HCT116 (cell line): Measurements from ENCODE around the gene ETNK2. TPM values are rescaled to one million over a fixed set of nuclear protein-coding genes. Genes with fewer than 3 reads are reported as not detected.

Experiments used
- ATAC-seq: fragments of 200-7000 bp; cut with Tn5 transposase; 2 replicates; pipeline ENCODE4 v1.9.1; 2020; ENCODE audit warnings: mild to moderate bottlenecking, moderate library complexity
- BruUV-seq: library from RNA; stranded (reverse); fragments of 400-500 nt; replicated peaks from 2 replicates; lab custom pipeline; 2021; lab: Mats Ljungman, UMichigan
- CTCF ChIA-PET: fragments of 300-600 bp; sonication (Branson Sonifier 250); formaldehyde crosslinking; loops from one replicate; lab custom pipeline; 2021; ENCODE audit warnings: antibody characterized with exemption; lab: Charles Lee
- POLR2A ChIA-PET: fragments of 300-600, 350-600 bp; sonication (Branson Sonifier 250); formaldehyde crosslinking; loops from one replicate; lab custom pipeline; 2021; ENCODE audit warnings: antibody characterized with exemption; lab: Charles Lee
- RAD21 ChIA-PET, 2 experiments: fragments of 300-600 bp; sonication (Branson Sonifier 250); formaldehyde crosslinking; loops; one replicate each; lab custom pipeline; 2023; ENCODE audit warnings: low total read pairs in 2 of 2; ENCODE audit not compliant: uncharacterized antibody in 2 of 2, unreplicated experiment in 2 of 2, low non-redundant PET in 1 of 2; lab: Charles Lee
- DNase-seq: peaks from one replicate; pipeline ENCODE4 v3.0.0-alpha.2; 2010; ENCODE audit warnings: low read depth, low spot score
- H2AFZ ChIP-seq: fragments of 200-600 bp; shearing (Covaris generic), sonication (generic); 2 replicates; pipeline ENCODE4 v1.6.1; 2017; ENCODE audit warnings: low read depth, mixed run types, mixed read lengths, antibody characterized with exemption, low read length; ENCODE audit not compliant: poor library complexity, severe bottlenecking
- H3K27ac ChIP-seq: 2 replicates; pipeline ENCODE4 v1.5.1; 2012; ENCODE audit warnings: low read depth, low read length
- H3K27me3 ChIP-seq: fragments of 200-600 bp; sonication (generic); 2 replicates; pipeline ENCODE4 v1.6.1; 2016; ENCODE audit warnings: mixed run types, low read length, mixed read lengths; ENCODE audit not compliant: insufficient read depth
- H3K36me3 ChIP-seq, 2 experiments: fragments of 200-500 bp in 1 of 2; fragments of 200-600 bp in 1 of 2; sonication (Bioruptor generic) in 1 of 2; sonication (generic) in 1 of 2; 2 replicates each; pipeline versions ENCODE4 v1.5.1 to v1.6.1; 2014 to 2016; ENCODE audit warnings: low read length in 2 of 2, inconsistent platforms in 1 of 2, mixed read lengths in 1 of 2, mixed run types in 1 of 2; ENCODE audit not compliant: insufficient read depth in 2 of 2, control insufficient read depth in 1 of 2
- H3K4me1 ChIP-seq, 2 experiments: fragments of 200-600 bp in 1 of 2; sonication (generic) in 1 of 2; 2 replicates each; pipeline versions ENCODE4 v1.5.1 to v1.6.1; 2012 to 2017; ENCODE audit warnings: low read length in 2 of 2, inconsistent platforms in 1 of 2, mild to moderate bottlenecking in 1 of 2, mixed read lengths in 1 of 2, mixed run types in 1 of 2, moderate library complexity in 1 of 2; ENCODE audit not compliant: insufficient read depth in 2 of 2, control insufficient read depth in 1 of 2
- H3K4me2 ChIP-seq: fragments of 200-600 bp; sonication (generic); 2 replicates; pipeline ENCODE4 v1.6.1; 2017; ENCODE audit warnings: mixed run types, low read length, mixed read lengths
- H3K4me3 ChIP-seq, 2 experiments: fragments of 200-600 bp in 1 of 2; sonication (generic) in 1 of 2; replicated peaks in 1 of 2; 2 replicates each; pipeline ENCODE4 v1.5.1; 2011 to 2016; ENCODE audit warnings: low read length in 2 of 2, control low read depth in 1 of 2, low read depth in 1 of 2, mild to moderate bottlenecking in 1 of 2, mixed read lengths in 1 of 2, mixed run types in 1 of 2
- H3K79me2 ChIP-seq: fragments of 200-600 bp; sonication (generic); 2 replicates; pipeline ENCODE4 v1.6.1; 2017; ENCODE audit warnings: mild to moderate bottlenecking, mixed run types, low read length, moderate library complexity, mixed read lengths; ENCODE audit not compliant: insufficient read depth
- H3K9ac ChIP-seq: fragments of 200-600 bp; sonication (generic); 2 replicates; pipeline ENCODE4 v1.6.1; 2016; ENCODE audit warnings: low read length, mixed read lengths
- H3K9me2 ChIP-seq: fragments of 200-600 bp; sonication (generic), shearing (Covaris generic); 2 replicates; pipeline ENCODE4 v1.6.1; 2017; ENCODE audit warnings: mixed run types, mild to moderate bottlenecking, moderate library complexity; ENCODE audit not compliant: insufficient read depth
- H3K9me3 ChIP-seq, 2 experiments: fragments of 200-500 bp in 1 of 2; fragments of 200-600 bp in 1 of 2; sonication (Bioruptor generic) in 1 of 2; sonication (generic) in 1 of 2; 2 replicates each; pipeline ENCODE4 v1.6.1; 2014 to 2017; ENCODE audit warnings: low read length in 2 of 2, mixed read lengths in 2 of 2, inconsistent platforms in 1 of 2, low read depth in 1 of 2, mild to moderate bottlenecking in 1 of 2, mixed run types in 1 of 2, moderate library complexity in 1 of 2; ENCODE audit not compliant: control insufficient read depth in 1 of 2, insufficient read depth in 1 of 2
- H4K20me1 ChIP-seq: fragments of 200-600 bp; sonication (generic), shearing (Covaris generic); 2 replicates; pipeline ENCODE4 v1.6.1; 2017; ENCODE audit warnings: mixed run types, mild to moderate bottlenecking, moderate library complexity; ENCODE audit not compliant: insufficient read depth
- ATF3 ChIP-seq: IDR thresholded peaks from 2 replicates; pipeline ENCODE4 v1.6.1; 2012
- EGR1 ChIP-seq: IDR thresholded peaks from 2 replicates; pipeline ENCODE4 v1.6.1; 2012; ENCODE audit warnings: low read depth
- EZH2 ChIP-seq: fragments of 200-600 bp; sonication (generic); IDR thresholded peaks from 2 replicates; pipeline ENCODE4 v1.6.1; 2017; ENCODE audit warnings: antibody characterized with exemption, mixed run types
- POLR2AphosphoS5 ChIP-seq: IDR thresholded peaks from 2 replicates; pipeline ENCODE4 v1.6.1; 2011; ENCODE audit warnings: mild to moderate bottlenecking, low read depth, low read length, moderate library complexity
- SRF ChIP-seq: IDR thresholded peaks from 2 replicates; pipeline ENCODE4 v1.6.1; 2012; ENCODE audit warnings: low read depth
- TCF7L2 ChIP-seq: IDR thresholded peaks from 2 replicates; pipeline ENCODE4 v1.7.0; 2011; ENCODE audit warnings: borderline replicate concordance, inconsistent platforms; ENCODE audit not compliant: insufficient read depth, insufficient read length; ENCODE audit errors: extremely low read depth
- ZFX ChIP-seq: fragments of 450-650 bp; IDR thresholded peaks from 2 replicates; pipeline ENCODE4 v1.6.1; 2017
- ZNF274 ChIP-seq: fragments of 200-500 bp; sonication (Bioruptor generic); IDR thresholded peaks from 2 replicates; pipeline ENCODE4 v1.6.1; 2014; ENCODE audit warnings: mild to moderate bottlenecking, low read depth, low read length, inconsistent platforms
- intact Hi-C: fragments of 100-400 bp; cut with micrococcal nuclease; formaldehyde crosslinking; loops from 2 replicates; pipeline ENCODE4 v1.10.0; 2022
- total RNA-seq: library from RNA; stranded (reverse); gene quantifications from one replicate; pipeline ENCODE4 v1.2.1, GENCODE V29; 2021; ENCODE audit not compliant: unreplicated experiment

ETNK2 gene
- total RNA-seq, 1 experiment from 2014 or later = 16.1 TPM

DNA sequence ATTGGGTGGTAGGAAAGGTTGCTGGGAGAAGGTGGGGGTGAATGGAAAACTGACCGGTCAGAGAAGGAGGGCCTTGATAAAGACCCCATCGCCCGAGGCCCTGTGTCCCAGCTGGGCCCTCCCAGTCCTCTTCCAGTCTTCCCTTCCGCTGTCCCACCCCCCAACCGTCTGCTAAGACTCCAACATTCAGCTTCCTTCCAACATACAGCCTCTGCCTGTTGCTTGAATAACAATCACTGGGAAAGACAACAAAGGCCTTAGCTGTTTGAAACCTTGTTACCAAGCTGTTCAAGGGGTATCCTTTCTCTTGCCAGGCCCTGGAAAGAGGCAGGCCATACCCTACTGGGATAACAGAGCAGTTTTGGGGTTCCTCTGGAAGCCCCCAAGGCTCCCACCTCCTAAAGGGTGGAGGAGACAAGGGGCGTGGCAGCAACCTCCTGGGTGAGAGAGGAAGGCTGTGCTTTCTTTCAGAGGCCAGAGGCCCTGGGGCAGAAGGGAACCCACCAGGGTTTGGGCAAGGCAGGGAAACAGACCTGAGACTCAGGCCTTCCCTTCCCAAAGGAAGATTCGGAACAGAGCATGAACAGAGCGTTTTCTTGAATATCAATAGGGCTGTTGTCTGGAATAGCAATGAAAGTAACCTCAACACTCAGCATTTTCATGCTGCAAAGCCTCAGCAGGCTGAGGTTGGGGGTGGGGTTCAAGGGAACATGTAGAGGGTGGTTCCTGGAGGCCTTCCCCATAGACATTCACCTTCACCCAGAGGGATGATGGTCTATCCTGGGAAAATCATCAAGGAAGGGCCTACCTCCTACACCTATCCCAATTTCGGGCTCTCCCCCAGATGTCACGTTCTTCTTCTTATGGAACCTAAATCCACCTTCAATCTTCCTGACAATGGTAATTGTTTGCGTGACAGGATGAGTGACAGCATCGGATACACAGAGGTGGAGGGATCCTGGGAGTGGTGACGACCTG is 4.1 kb downstream of the ETNK2 start:
- H3K27ac ChIP-seq = no peak overlapping the region
- no peaks in the 10 kb centered on the region for H3K36me3 ChIP-seq
- no peak overlapping the region for H3K4me3 ChIP-seq
- peaks cover 4 to 23% of the 10 kb centered on the region in 2 experiments for H3K4me1 ChIP-seq
- no peaks in the 10 kb centered on the region for H3K27me3 ChIP-seq
- no TSS peak for BruUV-seq
- H3K4me2 ChIP-seq = no peak overlapping the region
- no peaks in the 10 kb centered on the region for H3K9me2 ChIP-seq
- no peak overlapping the region for H3K9ac ChIP-seq
- DNase-seq = no peak
- CTCF ChIA-PET = no interaction called here
- POLR2A ChIA-PET = no interaction called here
- ATAC-seq = no peak
- intact Hi-C loops = no loop called here
- RAD21 ChIA-PET = no interaction called here
- no peaks in the 10 kb centered on the region for H4K20me1 ChIP-seq
- H2AFZ ChIP-seq = no peak overlapping the region
- H3K9me3 ChIP-seq = no peaks in the 10 kb centered on the region
- TF ChIP-seq ZNF274 = no peak
- no peak for TF ChIP-seq ZFX
- no peak for TF ChIP-seq EGR1
- no peak for TF ChIP-seq TCF7L2
- no peak for TF ChIP-seq POLR2AphosphoS5
- no peak for TF ChIP-seq ATF3
- TF ChIP-seq, all 23 proteins: peak for 0
- H3K79me2 ChIP-seq = no peaks in the 10 kb centered on the region

DNA sequence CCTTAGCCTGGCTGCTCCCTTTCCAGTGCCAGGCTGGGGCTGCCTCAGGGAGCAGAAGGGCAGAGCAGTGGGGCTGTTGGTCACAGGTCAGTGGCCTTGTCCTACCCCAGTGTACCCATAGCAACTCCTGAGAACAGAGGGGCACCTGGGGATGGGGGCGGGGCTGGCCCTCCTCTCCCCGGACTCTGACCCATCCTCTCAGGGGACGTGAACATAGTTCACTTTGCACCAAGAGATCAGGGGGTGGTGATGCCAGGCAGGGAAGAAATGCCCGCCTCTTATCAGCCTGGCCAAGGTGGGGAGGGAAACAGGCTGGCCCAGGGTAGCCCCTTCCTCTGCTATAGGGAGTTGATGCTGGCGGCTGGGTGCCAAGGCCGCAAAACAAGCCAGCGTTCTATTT is 4.9 kb downstream of the ETNK2 start:
- POLR2A ChIA-PET = no interaction called here
- no peak for TF ChIP-seq SRF
- no peak for TF ChIP-seq EZH2
- TF ChIP-seq, all 23 proteins: peak for 0
- CTCF ChIA-PET = no interaction called here
- no peak for DNase-seq
- no peaks in the 10 kb centered on the region for H3K27me3 ChIP-seq
- H3K4me1 ChIP-seq = peaks cover 0 to 16% of the 10 kb centered on the region in 2 experiments; a peak in 2 of 4 replicates
- no peak overlapping the region for H3K4me2 ChIP-seq
- no peak overlapping the region for H3K9ac ChIP-seq
- no peak for ATAC-seq
- BruUV-seq = no TSS peak
- no peak overlapping the region for H3K27ac ChIP-seq
- no peak overlapping the region for H3K4me3 ChIP-seq
- no peak overlapping the region for H2AFZ ChIP-seq
- H3K36me3 ChIP-seq = no peaks in the 10 kb centered on the region
- no peaks in the 10 kb centered on the region for H3K9me3 ChIP-seq
- H3K79me2 ChIP-seq = no peaks in the 10 kb centered on the region
- no peaks in the 10 kb centered on the region for H4K20me1 ChIP-seq
- RAD21 ChIA-PET = no interaction called here
- intact Hi-C loops = no loop called here
- H3K9me2 ChIP-seq = no peaks in the 10 kb centered on the region
